ENCODE measurements around the gene UCN2.

Gene UCN2

DNA sequence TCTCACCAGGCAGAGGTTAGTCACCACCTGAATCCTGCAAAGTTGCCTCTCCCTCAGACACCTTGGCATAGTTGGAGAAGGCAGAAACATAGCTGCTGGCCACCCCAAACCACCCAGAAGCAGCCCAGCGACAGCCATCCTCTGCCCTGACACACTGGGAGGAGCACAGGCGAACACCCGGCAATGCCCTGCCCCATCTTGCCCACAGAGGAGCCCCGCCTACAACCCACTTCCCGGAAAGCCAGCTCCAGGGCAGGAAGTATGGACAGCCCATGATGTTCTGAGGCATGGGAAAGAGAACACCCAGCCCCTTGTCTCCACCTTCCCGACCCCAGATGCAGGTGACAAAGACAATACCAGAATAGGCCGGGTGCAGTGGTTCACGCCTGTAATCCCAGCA is 47.0 kb downstream of the UCN2 start:
- DNase-seq, result no peak
- in situ Hi-C loops (cut with MboI; ENCODE audit: low pct_unique_long_range_greater_than_20kb, low sequenced_read_pairs), result no loop called here

DNA sequence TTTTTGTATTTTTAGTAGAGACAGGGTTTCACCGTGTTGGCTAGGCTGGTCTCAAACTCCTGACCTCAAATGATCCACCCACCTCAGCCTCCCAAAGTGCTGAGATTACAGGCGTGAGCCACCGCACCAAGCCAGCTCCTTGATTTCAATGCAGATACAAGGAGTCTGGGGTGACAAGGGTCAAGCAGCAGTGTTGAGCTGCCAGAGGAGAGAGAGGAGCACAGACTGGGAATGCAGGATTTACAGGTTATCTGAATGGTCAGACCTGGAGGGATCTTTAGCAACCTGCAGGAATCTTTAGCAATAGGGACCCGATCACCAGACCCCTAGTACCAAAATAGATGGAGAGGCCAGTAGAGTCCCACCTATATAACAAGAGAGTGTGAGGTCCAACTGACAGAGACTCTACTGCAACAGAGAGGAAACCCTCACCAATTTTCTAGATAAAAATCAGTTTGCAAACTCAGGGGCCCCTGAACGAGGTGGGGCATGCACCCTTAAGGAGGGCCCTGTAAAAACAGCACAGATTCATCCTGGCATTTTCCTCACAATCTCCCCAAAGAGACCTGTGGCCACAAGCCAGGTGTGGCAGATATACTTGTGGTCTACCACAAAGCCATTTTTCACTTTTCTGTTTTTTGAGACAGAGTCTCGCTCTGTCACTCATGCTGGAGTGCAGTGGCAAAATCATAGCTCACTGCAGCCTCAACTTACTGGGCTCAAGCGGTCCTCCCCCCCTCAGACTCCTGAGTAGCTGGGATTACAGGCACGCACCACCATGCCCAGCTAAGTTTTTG is 49.0 kb downstream of the UCN2 start:
- DNase-seq, result no peak
- in situ Hi-C loops (cut with MboI; ENCODE audit: low pct_unique_long_range_greater_than_20kb, low sequenced_read_pairs), result no loop called here

Data from KBM-7 (cell line).